AG04449 (cell line): ENCODE results near the gene NDOR1.
A peak's percentile ranks its signal among the peaks of the same experiment; 100 is the strongest.

ENCODE experiments used
- CTCF ChIA-PET: fragments of 350-600 bp; formaldehyde crosslinking; extraction: SDS; loops from one replicate; lab custom pipeline; 2021; ENCODE audit warnings: antibody characterized with exemption; lab: Yijun Ruan, JAX
- POLR2A ChIA-PET: fragments of 400-600, 350-600 bp; formaldehyde crosslinking; extraction: SDS; loops from one replicate; lab custom pipeline; 2020; ENCODE audit warnings: antibody characterized with exemption, inconsistent platforms; lab: Yijun Ruan, JAX
- DNase-seq: peaks from one replicate; pipeline ENCODE4 v3.0.0-alpha.2; 2010; ENCODE audit warnings: low read depth, low spot score
- H3K4me3 ChIP-seq: 2 replicates; pipeline ENCODE4 v1.5.1; 2011; ENCODE audit warnings: low read depth, mild to moderate bottlenecking, control low read depth, low read length
- TF ChIP-seq, protein P1 (sequence below): IDR thresholded peaks from one replicate; pipeline ENCODE4 v1.5.1; 2011; ENCODE audit warnings: mild to moderate bottlenecking, moderate library complexity, low read length, control low read depth, inconsistent platforms; ENCODE audit not compliant: insufficient read depth; ENCODE audit errors: missing control alignments

The NDOR1 gene

DNA sequence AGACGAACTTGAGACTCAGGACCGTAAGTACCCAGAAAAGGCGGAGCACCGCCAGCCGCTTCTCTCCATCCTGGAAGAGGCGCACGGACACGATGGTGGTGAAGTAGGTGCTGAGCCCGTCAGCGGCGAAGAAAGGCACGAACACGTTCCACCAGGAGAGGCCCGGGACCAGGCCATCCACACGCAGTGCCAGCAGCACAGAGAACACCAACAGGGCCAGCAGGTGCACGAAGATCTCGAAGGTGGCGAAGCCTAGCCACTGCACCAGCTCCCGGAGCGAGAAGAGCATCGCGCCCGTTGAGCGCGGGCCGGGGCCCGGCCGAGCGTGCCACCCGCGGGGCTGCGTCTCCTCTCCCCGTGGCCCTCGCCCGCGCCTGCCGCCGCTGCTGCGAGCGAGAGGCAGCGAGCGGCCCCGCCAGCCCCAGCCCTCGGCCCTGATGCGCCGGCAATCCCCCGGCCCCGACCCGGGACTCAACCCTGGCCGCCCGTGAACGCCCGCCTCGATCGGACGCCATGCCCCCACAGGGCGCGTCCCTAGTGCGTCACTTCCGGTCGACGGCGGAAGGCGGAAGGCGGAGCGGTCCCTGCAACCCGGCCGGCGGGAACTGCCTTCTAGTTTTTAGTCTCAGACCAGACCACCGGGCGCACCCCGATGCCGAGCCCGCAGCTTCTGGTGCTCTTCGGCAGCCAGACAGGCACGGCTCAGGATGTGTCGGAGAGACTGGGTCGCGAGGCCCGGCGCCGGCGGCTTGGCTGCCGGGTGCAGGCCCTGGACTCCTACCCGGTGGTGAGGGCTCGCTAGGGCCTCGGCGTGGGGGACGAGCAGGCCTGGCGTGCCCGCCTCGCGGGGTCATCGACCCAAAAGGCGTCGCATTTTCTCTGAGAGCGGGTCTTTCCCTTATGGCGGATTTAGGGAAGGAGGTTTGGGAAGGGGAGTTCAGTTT lies at the start of gene NDOR1, which contains the start of gene TMEM203:
NDOR1 (plus strand) TSS at position 575 of the 944 bp plus-strand sequence; CDS start at position 653, 78 bp downstream.
TMEM203 (minus strand) TSS at position 523 of the 944 bp plus-strand sequence; CDS start at position 289, 234 bp downstream.
- ChIA-PET POLR2A (interaction anchor here (0.7 to 2.5 kb wide), 4 partner anchors 16 to 141 kb away, joined by 4 to 9 read pairs (median 5); partner anchors contain the start of gene TUBB4B), CTCF (interaction anchor here (1.1 to 2.7 kb wide), 6 partner anchors 9 to 78 kb away, joined by 3 to 12 read pairs (median 3); no protein-coding TSS in a partner anchor)
- DNase-seq, result no peak
- TF ChIP-seq, protein P1, sequence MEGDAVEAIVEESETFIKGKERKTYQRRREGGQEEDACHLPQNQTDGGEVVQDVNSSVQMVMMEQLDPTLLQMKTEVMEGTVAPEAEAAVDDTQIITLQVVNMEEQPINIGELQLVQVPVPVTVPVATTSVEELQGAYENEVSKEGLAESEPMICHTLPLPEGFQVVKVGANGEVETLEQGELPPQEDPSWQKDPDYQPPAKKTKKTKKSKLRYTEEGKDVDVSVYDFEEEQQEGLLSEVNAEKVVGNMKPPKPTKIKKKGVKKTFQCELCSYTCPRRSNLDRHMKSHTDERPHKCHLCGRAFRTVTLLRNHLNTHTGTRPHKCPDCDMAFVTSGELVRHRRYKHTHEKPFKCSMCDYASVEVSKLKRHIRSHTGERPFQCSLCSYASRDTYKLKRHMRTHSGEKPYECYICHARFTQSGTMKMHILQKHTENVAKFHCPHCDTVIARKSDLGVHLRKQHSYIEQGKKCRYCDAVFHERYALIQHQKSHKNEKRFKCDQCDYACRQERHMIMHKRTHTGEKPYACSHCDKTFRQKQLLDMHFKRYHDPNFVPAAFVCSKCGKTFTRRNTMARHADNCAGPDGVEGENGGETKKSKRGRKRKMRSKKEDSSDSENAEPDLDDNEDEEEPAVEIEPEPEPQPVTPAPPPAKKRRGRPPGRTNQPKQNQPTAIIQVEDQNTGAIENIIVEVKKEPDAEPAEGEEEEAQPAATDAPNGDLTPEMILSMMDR, result no peak
- H3K4me3 ChIP-seq, result peak within 1 kb of the TSS; percentile 94

GRCh38 chr9:137156567-137157375 lies 48.7 kb upstream of the NDOR1 start:
- ChIA-PET POLR2A (interaction anchor here (1.2 to 1.7 kb wide), 2 partner anchors 9 to 84 kb away, joined by 3 to 4 read pairs; partner anchors contain the start of gene TUBB4B), CTCF (interaction anchor here (0.8 kb wide), 1 partner anchor 80 kb away, joined by 4 read pairs; no protein-coding TSS in a partner anchor)
- TF ChIP-seq, protein P1, result no peak
- DNase-seq, result no peak
- H3K4me3 ChIP-seq, result peak overlapping the region; percentile 50

DNA sequence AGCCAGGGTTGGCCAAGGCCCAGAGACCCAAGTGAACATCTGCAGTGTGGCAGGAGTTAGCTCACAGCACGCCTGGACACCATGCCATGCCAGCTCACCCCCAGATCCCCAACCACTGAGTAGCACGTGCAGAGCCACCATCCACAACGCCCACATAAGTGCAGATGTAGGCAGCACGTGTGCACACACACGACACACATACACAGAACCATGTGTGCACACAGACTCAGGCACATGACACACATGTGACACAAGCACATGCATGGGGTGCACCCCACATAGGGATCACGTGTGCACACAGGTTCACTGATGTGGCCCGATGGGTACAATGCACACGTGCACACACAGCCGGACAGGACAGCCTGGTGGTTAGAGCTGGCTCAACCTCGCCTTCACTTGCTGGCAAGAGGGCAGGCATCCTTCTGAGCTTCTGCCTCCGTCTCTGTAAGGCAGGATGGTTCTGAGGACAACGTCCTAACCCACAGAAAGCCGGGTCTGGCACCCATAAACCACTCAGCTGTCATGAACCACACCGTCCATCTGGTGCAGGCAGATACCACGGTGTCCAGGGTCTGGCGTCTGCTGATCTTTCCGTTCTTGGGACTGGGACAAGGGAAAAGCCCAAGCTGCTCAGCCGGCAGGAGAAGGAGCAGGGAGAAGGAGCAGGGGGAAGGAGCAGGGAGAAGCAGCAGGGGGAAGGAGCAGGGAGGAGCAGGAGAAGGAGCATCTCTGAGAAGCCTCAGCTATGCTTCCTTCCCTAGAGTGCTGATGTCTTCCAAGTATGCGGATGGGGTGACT lies 47.7 kb upstream of the NDOR1 start:
- DNase-seq, result no peak
- POLR2A ChIA-PET, result interaction anchor here (1.2 to 1.7 kb wide), 2 partner anchors 8 to 83 kb away, joined by 3 to 4 read pairs; partner anchors contain the start of gene TUBB4B
- CTCF ChIA-PET, result no interaction called here

DNA sequence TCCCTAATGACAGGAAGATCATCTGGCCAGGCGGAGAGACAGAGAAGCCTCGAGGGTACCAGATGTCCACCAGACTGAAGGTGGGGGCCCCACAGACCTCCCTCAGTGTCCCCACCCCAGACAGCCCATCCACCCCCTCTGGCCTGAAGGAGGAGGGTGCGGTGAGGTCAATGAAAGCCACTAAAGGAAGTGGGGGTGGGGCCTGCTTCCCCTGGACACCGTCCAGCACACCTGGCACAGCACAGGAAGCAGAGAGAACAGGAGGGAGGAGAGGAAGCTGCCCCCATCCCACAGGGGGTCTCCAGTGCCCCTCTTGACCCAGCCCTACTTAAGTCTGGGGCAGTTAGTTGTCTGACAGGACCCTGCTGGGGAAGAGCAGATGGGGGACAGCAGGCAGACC lies 46.9 kb upstream of the NDOR1 start:
- TF ChIP-seq, protein P1, result no peak
- POLR2A ChIA-PET, result no interaction called here
- CTCF ChIA-PET, result no interaction called here
- H3K4me3 ChIP-seq, result no peak overlapping the region
- DNase-seq, result no peak

More for the DNA sequence above, 47.7 kb upstream of the NDOR1 start:
- H3K4me3 ChIP-seq, result no peak overlapping the region
- TF ChIP-seq, protein P1, result no peak

GRCh38 chr9:137159105-137160053 lies 46.1 kb upstream of the NDOR1 start:
- no peak for DNase-seq
- TF ChIP-seq, protein P1, result no peak
- ChIA-PET CTCF (no interaction called here), POLR2A (no interaction called here)
- no peak overlapping the region for H3K4me3 ChIP-seq
